Mammary epithelial cell (primary cell): ENCODE measurements around the gene MMP1.

Experiments used
- CTCF ChIP-seq, 2 donors: IDR thresholded peaks in 1 of 2; conservative IDR thresholded peaks in 1 of 2; 2 replicates each; pipeline ENCODE4 v1.5.1; 2011 to 2012; ENCODE audit warnings: inconsistent platforms in 2 of 2, low read length in 2 of 2, mild to moderate bottlenecking in 2 of 2, control low read depth in 1 of 2, low read depth in 1 of 2; ENCODE audit not compliant: insufficient read depth in 1 of 2; ENCODE audit errors: extremely low read depth in 1 of 2
- EZH2 ChIP-seq: IDR thresholded peaks from 2 replicates; pipeline ENCODE4 v1.6.1; 2012; ENCODE audit warnings: low read length, inconsistent platforms, borderline replicate concordance

GRCh38 chr11:102749101-102749722 lies 48.7 kb downstream of the MMP1 start:
- TF ChIP-seq CTCF (conservative IDR thresholded peaks at IDR 0.05 in 1 of 2, IDR thresholded peaks at IDR 0.05 in 1 of 2; ENCODE audit: extremely low read depth in 1 of 2, insufficient read depth in 1 of 2, low read depth in 1 of 2, low read length in 2 of 2) (no peak), EZH2 (no peak)
